ENCODE data around the gene KDM2B. TPM values are rescaled to one million over a fixed set of nuclear protein-coding genes. Genes with fewer than 3 reads are reported as not detected.

KDM2B gene
- polyA plus RNA-seq, 3 donors = 9.7 to 68.1 (median 9.7) TPM

- Histone ChIP-seq H3K79me2 (ENCODE audit: insufficient read depth, low read length) (no peaks in the 10 kb centered on the region), H3K9ac (ENCODE audit: insufficient read depth, low read length, poor library complexity, severe bottlenecking) (peak overlapping the region; percentile 81), H3K36me3 (replicated peaks in 1 of 2; ENCODE audit: control insufficient read depth in 1 of 2, insufficient read depth in 2 of 2, low read length in 2 of 2) (peaks cover 2 to 7% of the 10 kb centered on the region in 2 donors), H2AFZ (ENCODE audit: insufficient read depth, low read depth, low read length, poor library complexity, severe bottlenecking) (peak overlapping the region; percentile 93), H3K9me3 (replicated peaks in 1 of 2; ENCODE audit: control insufficient read depth in 1 of 2, insufficient read depth in 1 of 2, low read length in 2 of 2) (no peaks in the 10 kb centered on the region), H3K4me2 (replicated peaks; ENCODE audit: extremely low read depth, low read length, poor library complexity, severe bottlenecking) (peak overlapping the region; percentile 93), H4K20me1 (ENCODE audit: insufficient read depth, low read length) (no peaks in the 10 kb centered on the region), H3K4me3 (replicated peaks in 1 of 3; ENCODE audit: low read depth in 2 of 3, low read length in 3 of 3) (peak overlapping the region; percentile 68 to 89 (median 69)), H3K4me1 (ENCODE audit: control insufficient read depth in 1 of 2, insufficient read depth in 2 of 2, low read length in 2 of 2) (peaks cover 51 to 59% of the 10 kb centered on the region in 2 donors), H3K27me3 (ENCODE audit: control insufficient read depth in 2 of 2, insufficient read depth in 2 of 2, low read length in 2 of 2) (no peaks in the 10 kb centered on the region), H3K27ac (ENCODE audit: low read depth in 1 of 2, low read length in 2 of 2) (peak overlapping the region; percentile 46 to 90)
- Mint-ChIP-seq H3K36me3 (peaks cover 9% of the 10 kb centered on the region in 2 donors), H3K27ac (peak overlapping the region; percentile 90 to 98 (median 96)), H3K9me3 (no peaks in the 10 kb centered on the region), H3K4me1 (peaks cover 38% of the 10 kb centered on the region), H3K27me3 (ENCODE audit: low read depth in 3 of 3) (peaks cover 4 to 12% (median 8%) of the 10 kb centered on the region in 3 donors), H3K4me3 (peak overlapping the region; percentile 93 to 98)
- intact Hi-C loops (cut with micrococcal nuclease) = loop anchor here (5.0 kb wide), 4 partner anchors 32 to 47 kb away; partner anchors contain the start of gene ORAI1 (in 1 of the 2)
- WGBS (ENCODE audit: insufficient coverage) = 1% methylated on average over 27 of the region's 54 CpGs
- TF ChIP-seq CTCF (IDR thresholded peaks at IDR 0.05) = no peak
- DNase-seq = peak in 1 of 3 donors; percentile 56
Observed at GRCh38 chr12:121579981-121580868, 598 bp downstream of the KDM2B start.

GRCh38 chr12:121579190-121579791, 1.5 kb downstream of the KDM2B start:
- DNase-seq = no peak
- Histone ChIP-seq H3K9ac (ENCODE audit: insufficient read depth, low read length, poor library complexity, severe bottlenecking) (peak overlapping the region; percentile 81), H4K20me1 (ENCODE audit: insufficient read depth, low read length) (no peaks in the 10 kb centered on the region), H3K4me3 (replicated peaks in 1 of 3; ENCODE audit: low read depth in 2 of 3, low read length in 3 of 3) (peak overlapping the region; percentile 68 to 89 (median 69)), H3K27me3 (ENCODE audit: control insufficient read depth in 2 of 2, insufficient read depth in 2 of 2, low read length in 2 of 2) (no peaks in the 10 kb centered on the region), H3K4me2 (replicated peaks; ENCODE audit: extremely low read depth, low read length, poor library complexity, severe bottlenecking) (peak overlapping the region; percentile 93), H2AFZ (ENCODE audit: insufficient read depth, low read depth, low read length, poor library complexity, severe bottlenecking) (peak overlapping the region; percentile 93), H3K36me3 (replicated peaks in 1 of 2; ENCODE audit: control insufficient read depth in 1 of 2, insufficient read depth in 2 of 2, low read length in 2 of 2) (peaks cover 10 to 16% of the 10 kb centered on the region in 2 donors), H3K4me1 (ENCODE audit: control insufficient read depth in 1 of 2, insufficient read depth in 2 of 2, low read length in 2 of 2) (peaks cover 51 to 59% of the 10 kb centered on the region in 2 donors), H3K79me2 (ENCODE audit: insufficient read depth, low read length) (no peaks in the 10 kb centered on the region), H3K27ac (ENCODE audit: low read depth in 1 of 2, low read length in 2 of 2) (peak overlapping the region in 1 of 2 donors; percentile 90), H3K9me3 (replicated peaks in 1 of 2; ENCODE audit: control insufficient read depth in 1 of 2, insufficient read depth in 1 of 2, low read length in 2 of 2) (no peaks in the 10 kb centered on the region)
- Mint-ChIP-seq H3K27me3 (ENCODE audit: low read depth in 3 of 3) (peaks cover 4 to 12% (median 8%) of the 10 kb centered on the region in 3 donors), H3K27ac (peak overlapping the region in 6 of 7 donors; percentile 11 to 98 (median 96)), H3K4me3 (peak overlapping the region; percentile 93 to 98), H3K9me3 (no peaks in the 10 kb centered on the region), H3K36me3 (peaks cover 17% of the 10 kb centered on the region in 2 donors), H3K4me1 (peaks cover 38% of the 10 kb centered on the region)
- intact Hi-C loops (cut with micrococcal nuclease) = loop anchor here in 1 of 2 donors (5.0 kb wide), 1 partner anchor 33 kb away; no protein-coding TSS in a partner anchor
- under 1% methylated on average over 35 of the region's 53 CpGs for WGBS (ENCODE audit: insufficient coverage)
- TF ChIP-seq CTCF (IDR thresholded peaks at IDR 0.05) = no peak

All from CD14-positive monocyte (primary cell).